AG09309 (cell line): ENCODE data around the gene FAM174B.
A peak's percentile ranks its signal among the peaks of the same experiment; 100 is the strongest.

Experiments used
- DNase-seq: peaks from one replicate; pipeline ENCODE4 v3.0.0-alpha.2; 2010; ENCODE audit warnings: low read depth
- H3K4me3 ChIP-seq: 2 replicates; pipeline ENCODE4 v1.5.1; 2011; ENCODE audit warnings: mild to moderate bottlenecking, low read depth, low read length, moderate library complexity; ENCODE audit not compliant: control insufficient read depth
- TF ChIP-seq, protein P1 (sequence below): IDR thresholded peaks from 2 replicates; pipeline ENCODE4 v1.5.1; 2011; ENCODE audit warnings: mild to moderate bottlenecking, low read depth, low read length, inconsistent platforms; ENCODE audit not compliant: insufficient read depth, control insufficient read depth; ENCODE audit errors: missing control alignments

FAM174B gene

DNA sequence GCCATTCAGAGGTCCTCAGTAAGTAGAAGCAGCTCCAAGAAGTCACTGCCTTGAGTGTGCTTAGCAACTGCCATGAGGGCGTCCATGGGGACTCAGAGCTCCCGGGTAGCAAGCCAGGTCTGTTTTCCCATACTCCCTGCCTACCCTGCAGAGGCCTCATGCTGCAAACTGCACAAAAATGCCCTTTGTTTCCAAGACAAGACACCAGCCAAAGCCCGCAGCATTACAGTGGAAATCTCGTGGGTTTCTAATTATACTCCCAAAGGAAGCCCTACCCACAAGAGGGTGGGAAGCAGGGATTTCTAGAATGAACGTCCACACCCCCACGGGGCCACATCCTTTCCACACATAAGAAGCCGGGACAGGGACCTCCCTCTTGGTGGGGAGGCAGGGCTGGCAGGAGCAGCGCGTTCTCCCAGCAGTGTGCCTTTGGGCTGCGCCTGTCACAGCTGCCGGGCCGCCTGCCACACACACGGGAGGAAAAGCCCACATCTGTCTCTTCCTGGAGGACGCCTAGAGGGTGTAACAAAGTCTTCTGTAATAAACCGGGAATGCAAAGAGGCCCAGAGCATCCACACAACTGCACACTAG is 31.1 kb downstream of the FAM174B start:
- TF ChIP-seq, protein P1, sequence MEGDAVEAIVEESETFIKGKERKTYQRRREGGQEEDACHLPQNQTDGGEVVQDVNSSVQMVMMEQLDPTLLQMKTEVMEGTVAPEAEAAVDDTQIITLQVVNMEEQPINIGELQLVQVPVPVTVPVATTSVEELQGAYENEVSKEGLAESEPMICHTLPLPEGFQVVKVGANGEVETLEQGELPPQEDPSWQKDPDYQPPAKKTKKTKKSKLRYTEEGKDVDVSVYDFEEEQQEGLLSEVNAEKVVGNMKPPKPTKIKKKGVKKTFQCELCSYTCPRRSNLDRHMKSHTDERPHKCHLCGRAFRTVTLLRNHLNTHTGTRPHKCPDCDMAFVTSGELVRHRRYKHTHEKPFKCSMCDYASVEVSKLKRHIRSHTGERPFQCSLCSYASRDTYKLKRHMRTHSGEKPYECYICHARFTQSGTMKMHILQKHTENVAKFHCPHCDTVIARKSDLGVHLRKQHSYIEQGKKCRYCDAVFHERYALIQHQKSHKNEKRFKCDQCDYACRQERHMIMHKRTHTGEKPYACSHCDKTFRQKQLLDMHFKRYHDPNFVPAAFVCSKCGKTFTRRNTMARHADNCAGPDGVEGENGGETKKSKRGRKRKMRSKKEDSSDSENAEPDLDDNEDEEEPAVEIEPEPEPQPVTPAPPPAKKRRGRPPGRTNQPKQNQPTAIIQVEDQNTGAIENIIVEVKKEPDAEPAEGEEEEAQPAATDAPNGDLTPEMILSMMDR = no peak
- H3K4me3 ChIP-seq = no peak overlapping the region
- DNase-seq = no peak

DNA sequence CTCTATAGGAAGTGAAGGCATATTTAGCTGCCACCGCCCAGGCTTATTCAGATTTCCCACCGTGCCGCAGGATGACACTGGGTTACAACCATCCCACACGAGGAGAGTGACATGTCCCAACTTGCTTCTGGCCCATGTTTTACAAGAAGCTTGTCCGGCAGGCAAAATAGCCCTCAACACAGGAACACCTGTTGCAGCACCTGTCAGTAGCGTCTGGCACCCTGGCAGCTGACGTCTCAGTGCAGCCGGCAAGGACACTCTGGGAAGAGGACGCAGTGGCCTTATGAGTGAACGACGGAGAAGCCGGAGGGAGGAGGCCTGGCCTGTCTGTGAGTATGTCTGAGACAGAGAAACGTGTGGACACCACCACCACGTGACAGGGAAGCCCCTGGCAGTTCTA is 32.1 kb downstream of the FAM174B start:
- TF ChIP-seq, protein P1 = no peak
- no peak for DNase-seq
- H3K4me3 ChIP-seq = no peak overlapping the region

DNA sequence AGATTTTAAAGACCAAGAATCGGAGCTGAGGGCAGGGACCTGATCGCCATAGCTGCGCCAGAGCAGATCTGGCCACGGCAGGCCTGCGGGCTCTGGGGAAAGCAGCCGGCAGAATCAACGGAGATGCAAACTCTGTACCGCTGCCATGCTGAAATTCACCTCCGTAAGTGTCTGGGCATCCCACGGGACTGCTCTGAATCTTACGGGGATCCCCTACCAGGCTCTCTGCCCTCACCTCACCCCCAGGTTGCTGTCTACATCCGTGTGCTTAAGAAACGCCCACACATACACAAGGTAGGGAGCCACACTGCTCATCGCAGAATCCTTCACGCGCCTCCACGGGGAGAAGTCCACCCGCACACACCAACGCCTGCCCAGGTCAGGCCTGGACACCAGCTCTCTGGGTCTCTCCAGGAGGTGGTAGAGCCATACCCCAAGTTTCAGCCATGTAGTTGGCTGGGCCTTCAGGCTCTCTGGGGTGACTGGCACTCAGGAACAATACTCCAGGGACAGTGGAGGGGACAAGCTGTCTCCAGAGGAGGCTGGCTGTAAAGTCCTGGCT is 33.5 kb downstream of the FAM174B start:
- no peak for DNase-seq
- H3K4me3 ChIP-seq = no peak overlapping the region
- TF ChIP-seq, protein P1 = no peak

DNA sequence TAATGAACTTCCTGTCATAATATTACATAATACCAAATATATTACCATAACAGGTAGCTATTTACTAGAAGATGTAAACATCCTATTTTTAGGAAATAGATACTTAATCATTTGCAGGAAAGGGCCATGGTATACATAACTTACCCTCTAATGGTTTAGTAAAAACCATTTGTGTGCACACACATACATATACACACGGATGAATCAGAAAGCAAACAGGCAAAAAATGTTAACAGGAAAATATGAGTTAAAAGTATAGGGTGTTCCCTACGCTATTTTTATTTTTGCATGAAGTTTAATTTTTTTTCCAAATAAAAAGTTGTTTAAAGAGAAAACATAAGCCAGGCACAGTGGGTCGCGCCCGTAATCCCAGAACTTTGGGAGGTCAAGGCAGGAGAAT is 34.6 kb downstream of the FAM174B start:
- DNase-seq = no peak
- H3K4me3 ChIP-seq = no peak overlapping the region
- TF ChIP-seq, protein P1 = no peak

DNA sequence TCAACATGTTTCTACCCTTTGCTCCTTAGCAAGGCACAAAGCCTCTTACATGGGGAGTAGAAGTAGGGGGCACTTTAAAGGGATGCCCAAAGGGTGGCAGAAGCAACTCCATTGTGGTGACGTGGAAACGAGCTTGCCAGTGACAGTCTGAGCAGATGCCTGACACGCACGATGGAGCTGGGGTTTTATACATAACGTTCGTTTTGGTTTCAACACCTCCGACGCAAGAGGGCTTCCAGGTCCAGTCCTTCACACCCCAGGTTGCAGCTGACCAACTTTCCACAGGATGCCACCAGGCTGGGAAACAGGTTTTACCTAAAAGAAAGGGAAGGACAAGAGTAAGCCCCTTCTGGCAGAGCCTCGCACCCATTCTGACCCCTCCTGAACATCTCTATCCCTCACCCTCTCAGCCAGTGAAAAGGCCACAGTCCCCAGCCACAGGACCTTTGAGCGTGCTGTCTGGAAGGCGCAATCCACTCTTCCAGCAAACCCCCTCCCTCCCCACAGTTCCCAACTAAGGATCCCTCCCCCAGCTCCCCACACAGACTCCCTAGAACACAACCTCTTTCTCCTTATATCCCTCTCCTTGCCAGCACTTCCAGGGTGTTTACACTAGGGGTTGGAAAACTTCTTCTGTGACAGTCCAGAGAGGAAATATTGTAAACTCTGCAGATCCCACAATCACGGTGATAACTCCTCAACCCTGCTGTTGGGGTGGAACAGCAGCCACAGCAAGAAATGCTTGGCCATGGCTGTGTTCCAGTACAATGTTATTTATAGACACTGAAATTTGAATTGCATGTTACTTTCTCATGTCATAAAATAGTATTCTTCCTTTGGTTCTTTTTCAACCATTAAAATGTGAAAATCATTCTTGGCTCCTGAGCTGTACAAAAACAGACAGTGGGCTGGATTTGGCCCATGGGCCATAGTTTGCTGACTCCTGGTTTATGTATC is 36.2 kb downstream of the FAM174B start:
- TF ChIP-seq, protein P1 = no peak
- peak; percentile 41 for DNase-seq
- no peak overlapping the region for H3K4me3 ChIP-seq

DNA sequence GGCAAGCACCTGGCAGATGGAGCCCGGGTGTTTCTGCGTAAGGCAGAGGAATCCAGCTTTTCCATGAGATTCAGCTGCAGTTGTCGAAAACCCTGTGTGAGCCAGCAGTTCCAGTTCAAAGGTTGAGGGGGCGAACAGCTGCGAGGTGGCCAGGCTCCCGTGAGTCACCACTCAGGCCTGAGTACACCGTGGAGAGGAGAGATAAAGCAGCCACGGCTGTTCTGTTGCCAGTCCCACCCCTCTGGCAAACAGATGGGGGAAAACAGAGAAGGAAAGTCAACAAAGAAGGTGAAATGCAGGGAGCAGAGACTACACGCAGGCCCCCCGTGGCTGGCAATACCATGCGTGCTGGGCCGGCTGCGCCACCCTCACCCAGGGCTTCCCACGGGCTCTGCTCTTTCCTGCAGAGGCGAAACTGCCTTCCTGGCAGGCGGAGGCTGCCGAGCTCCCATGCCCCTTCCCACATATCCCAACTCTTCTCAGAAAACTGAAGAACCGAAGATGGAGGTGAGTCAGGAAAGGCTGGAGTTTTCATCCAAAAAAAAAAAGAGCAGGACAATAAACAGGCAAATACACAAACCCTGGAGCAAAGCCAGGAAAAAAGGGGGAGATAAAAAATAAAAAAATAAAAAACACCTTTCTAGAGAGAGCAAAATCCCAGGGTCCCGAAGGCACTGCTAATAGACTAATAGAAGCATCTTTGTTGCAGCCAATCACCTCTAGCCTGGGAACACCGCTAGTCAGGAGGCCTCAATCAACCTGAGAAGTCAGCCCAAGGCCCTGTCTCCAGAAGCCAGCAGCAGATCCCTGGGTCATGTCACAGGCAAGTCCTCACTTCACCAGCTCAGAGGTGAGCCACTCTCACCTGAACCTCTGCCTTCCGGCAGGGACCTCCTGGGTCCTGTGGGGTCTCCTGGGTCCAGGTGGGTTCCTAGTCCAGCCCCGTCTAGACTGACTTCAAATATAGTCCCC is 37.7 kb downstream of the FAM174B start:
- no peak for DNase-seq
- TF ChIP-seq, protein P1 = no peak
- no peak overlapping the region for H3K4me3 ChIP-seq
